BJ (cell line): Measurements from ENCODE around the gene C2orf69. TPM values are rescaled to one million over a fixed set of nuclear protein-coding genes. Genes with fewer than 3 reads are reported as not detected.

Source experiments
- CTCF ChIA-PET: fragments of 350-600 bp; formaldehyde crosslinking; extraction: SDS; loops from one replicate; lab custom pipeline; 2021; ENCODE audit warnings: antibody characterized with exemption, inconsistent platforms; lab: Yijun Ruan, JAX
- POLR2A ChIA-PET: fragments of 300-600 bp; sonication (Branson Sonifier 250); formaldehyde crosslinking; extraction: SDS; loops from one replicate; lab custom pipeline; 2021; ENCODE audit warnings: antibody characterized with exemption; lab: Charles Lee
- DNase-seq: peaks from one replicate; pipeline ENCODE4 v3.0.0-alpha.2; 2011; ENCODE audit warnings: low read depth
- H3K27me3 ChIP-seq: 2 replicates; pipeline ENCODE4 v1.6.0; 2011; ENCODE audit warnings: low read length; ENCODE audit not compliant: control insufficient read depth, insufficient read depth
- H3K36me3 ChIP-seq: 2 replicates; pipeline ENCODE4 v1.5.1; 2011; ENCODE audit warnings: low read length; ENCODE audit not compliant: control insufficient read depth, insufficient read depth
- H3K4me3 ChIP-seq: 2 replicates; pipeline ENCODE4 v1.5.1; 2011; ENCODE audit warnings: low read depth, mild to moderate bottlenecking, control low read depth, low read length
- CTCF ChIP-seq: IDR thresholded peaks from 2 replicates; pipeline ENCODE4 v1.5.1; 2011; ENCODE audit warnings: low read depth, mild to moderate bottlenecking, control low read depth, inconsistent platforms, low read length, moderate library complexity; ENCODE audit not compliant: insufficient read depth
- polyA plus RNA-seq: library from polyadenylated mRNA; depleted of rRNA; stranded (reverse); fragments of >200 nt; gene quantifications from 2 replicates; pipeline ENCODE4 v1.2.3, GENCODE V29; 2011

The C2orf69 gene
- polyA plus RNA-seq, 1 experiment: 2.0 TPM

DNA sequence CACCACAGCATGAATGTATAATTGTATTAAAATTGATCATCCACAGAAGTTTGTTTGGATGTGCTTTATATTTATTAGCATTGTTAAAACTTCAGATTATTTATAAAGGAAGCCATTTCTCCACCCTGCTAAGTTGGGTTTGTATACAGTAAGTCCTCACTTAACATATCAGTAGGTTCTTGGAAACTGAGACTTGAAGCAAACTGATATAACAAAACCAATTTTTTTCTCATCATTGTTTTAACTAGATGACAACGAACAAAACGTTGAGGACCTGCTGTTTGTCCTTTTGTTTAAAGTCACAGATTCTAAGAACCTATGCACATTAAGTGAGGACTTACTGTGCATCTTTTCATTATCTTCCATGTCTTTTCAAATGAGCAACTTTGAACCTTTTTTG, 17.1 kb downstream of the C2orf69 start:
- H3K4me3 ChIP-seq: no peak overlapping the region
- TF ChIP-seq CTCF: no peak
- CTCF ChIA-PET: no interaction called here
- 0 out of 2 replicates have a peak, but pooled peaks cover 3% of the 10 kb centered on the region for H3K36me3 ChIP-seq
- POLR2A ChIA-PET: no interaction called here
- no peak for DNase-seq
- no peaks in the 10 kb centered on the region for H3K27me3 ChIP-seq

GRCh38 chr2:199928626-199929025, 17.5 kb downstream of the C2orf69 start:
- no peak for DNase-seq
- H3K36me3 ChIP-seq: 0 out of 2 replicates have a peak, but pooled peaks cover 3% of the 10 kb centered on the region
- no peak overlapping the region for H3K4me3 ChIP-seq
- CTCF ChIA-PET: no interaction called here
- no peak for TF ChIP-seq CTCF
- POLR2A ChIA-PET: no interaction called here
- H3K27me3 ChIP-seq: no peaks in the 10 kb centered on the region

GRCh38 chr2:199929262-199929661, 18.2 kb downstream of the C2orf69 start:
- ChIA-PET CTCF (interaction anchor here (0.6 kb wide), 1 partner anchor 441 kb away, joined by 3 read pairs; no protein-coding TSS in a partner anchor), POLR2A (no interaction called here)
- no peak for DNase-seq
- Histone ChIP-seq H3K4me3 (no peak overlapping the region), H3K27me3 (no peaks in the 10 kb centered on the region), H3K36me3 (0 out of 2 replicates have a peak, but pooled peaks cover 3% of the 10 kb centered on the region)
- no peak for TF ChIP-seq CTCF

- no peak overlapping the region for H3K4me3 ChIP-seq
- no peaks in the 10 kb centered on the region for H3K27me3 ChIP-seq
- CTCF ChIA-PET: no interaction called here
- no peak for TF ChIP-seq CTCF
- H3K36me3 ChIP-seq: peaks cover 2% of the 10 kb centered on the region; the same call in 1 of the 2 replicates
- POLR2A ChIA-PET: no interaction called here
- no peak for DNase-seq
Measured at GRCh38 chr2:199932312-199932855, 21.3 kb downstream of the C2orf69 start.

DNA sequence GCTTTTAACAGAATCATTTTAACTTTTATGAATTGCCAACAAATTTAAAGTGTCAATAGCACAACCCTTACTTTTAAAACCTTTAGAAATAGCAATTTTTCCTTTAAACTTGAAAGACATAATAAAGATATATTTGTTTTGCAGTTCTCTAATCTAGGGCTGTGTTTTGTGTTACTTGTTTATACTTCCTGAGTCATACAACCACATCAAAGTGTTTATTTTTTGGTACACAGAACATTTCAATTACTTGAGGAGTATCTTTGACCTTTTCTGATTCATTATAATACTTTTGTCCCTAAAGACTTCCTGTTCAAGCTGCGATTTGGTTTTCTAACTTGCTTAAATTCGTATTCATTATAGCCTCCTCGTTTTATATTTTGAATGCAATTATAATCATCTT, 22.4 kb downstream of the C2orf69 start:
- no peak for DNase-seq
- POLR2A ChIA-PET: interaction anchor here (0.6 kb wide), 1 partner anchor 340 kb away, joined by 4 read pairs; no protein-coding TSS in a partner anchor
- Histone ChIP-seq H3K27me3 (no peaks in the 10 kb centered on the region), H3K4me3 (no peak overlapping the region), H3K36me3 (peaks cover 2% of the 10 kb centered on the region; the same call in 1 of the 2 replicates)
- CTCF ChIA-PET: interaction anchor here (0.6 to 1.5 kb wide), 3 partner anchors 10 to 1816 kb away, joined by 3 to 7 read pairs (median 6); no protein-coding TSS in a partner anchor
- no peak for TF ChIP-seq CTCF
